GM15510 (cell line): ENCODE results near the gene RITA1.

Experiments used
- POLR2A ChIP-seq: IDR thresholded peaks from 3 replicates; pipeline ENCODE4 v1.6.1; 2011; ENCODE audit warnings: borderline replicate concordance; ENCODE audit not compliant: insufficient read length; ENCODE audit errors: extremely low read depth

Gene RITA1

DNA sequence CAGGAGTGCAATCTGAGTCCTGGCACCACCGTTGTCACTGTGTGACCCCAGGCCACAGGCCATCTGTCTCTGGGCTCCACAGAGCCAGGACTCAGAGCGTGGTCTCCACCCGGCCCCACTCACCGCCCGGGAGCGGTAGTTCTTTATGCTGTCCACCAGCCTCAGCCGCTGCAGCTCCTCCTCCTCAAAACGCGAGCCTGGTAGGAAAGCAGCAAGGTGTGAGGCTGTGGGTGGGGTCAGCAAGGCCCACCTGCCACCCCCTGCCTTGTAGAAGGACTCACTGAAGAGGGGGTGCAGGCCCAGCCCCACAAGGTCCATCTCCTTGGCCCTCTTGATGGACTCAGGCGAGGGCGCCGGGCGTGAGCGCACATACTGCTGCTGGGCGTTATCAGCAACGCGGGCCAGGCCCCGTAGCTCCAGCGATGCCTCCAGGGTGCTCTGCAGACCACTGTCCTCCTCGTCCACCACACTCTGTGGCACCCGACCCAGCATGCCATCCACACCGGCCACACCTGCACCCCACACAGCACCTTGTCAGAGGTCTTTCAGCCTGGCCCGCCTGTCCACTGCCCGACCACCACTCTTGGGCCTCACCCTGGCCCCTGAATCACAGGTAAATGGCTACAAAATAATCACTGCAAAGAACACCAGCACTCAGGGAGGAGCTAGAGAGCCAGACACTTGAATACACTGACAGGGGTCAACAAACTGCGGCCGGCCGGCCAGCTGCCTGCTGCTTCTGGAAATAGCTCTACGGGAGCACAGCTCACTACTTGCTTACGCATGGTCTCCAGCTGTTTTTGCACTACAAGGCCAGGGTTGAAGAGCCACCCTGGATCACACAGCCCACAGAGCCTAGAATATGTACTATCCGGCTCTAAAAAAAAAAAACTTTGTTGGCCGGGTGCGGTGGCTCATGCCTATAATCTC is 19.7 kb upstream of the RITA1 start:
- no peak for TF ChIP-seq POLR2A

DNA sequence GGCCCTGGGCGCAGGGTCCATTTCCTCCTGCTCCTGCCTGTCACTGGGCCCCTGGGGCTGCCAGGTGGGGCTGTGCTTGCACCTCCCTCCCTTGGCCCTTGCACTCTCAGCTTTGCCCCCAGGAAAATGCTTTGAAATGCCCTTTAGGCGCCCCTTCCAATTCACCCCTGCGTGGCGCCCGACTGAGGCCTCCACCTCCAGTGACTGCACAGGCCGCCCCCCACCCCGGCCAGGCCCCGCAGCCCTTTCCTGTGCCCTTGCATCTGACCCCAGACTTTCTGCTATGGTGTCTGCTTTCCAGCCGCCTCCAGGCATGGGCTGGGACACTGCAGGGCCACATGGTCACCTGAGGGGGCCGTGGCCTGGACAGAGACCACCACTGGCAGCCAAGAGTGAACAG is 17.7 kb upstream of the RITA1 start:
- no peak for TF ChIP-seq POLR2A

DNA sequence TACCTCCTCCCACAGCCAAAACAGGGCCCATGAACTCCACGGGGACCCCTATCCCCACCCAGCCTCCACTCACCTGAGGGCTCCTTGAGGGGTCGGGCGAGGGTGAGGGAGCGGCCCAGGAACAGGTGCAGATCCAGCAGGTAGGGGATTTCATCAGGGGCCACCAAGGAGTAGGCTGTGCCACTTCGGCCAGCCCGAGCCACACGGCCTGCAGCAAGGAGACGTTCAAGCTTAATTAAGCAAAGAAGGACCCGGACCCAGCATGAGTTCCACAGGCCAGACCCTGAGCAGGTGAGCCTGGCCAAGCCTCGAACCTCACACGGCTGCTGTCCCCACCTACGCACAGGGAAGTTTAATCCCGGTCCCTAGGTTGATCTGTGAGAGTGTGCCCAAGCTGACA is 15.8 kb upstream of the RITA1 start:
- TF ChIP-seq POLR2A: no peak

DNA sequence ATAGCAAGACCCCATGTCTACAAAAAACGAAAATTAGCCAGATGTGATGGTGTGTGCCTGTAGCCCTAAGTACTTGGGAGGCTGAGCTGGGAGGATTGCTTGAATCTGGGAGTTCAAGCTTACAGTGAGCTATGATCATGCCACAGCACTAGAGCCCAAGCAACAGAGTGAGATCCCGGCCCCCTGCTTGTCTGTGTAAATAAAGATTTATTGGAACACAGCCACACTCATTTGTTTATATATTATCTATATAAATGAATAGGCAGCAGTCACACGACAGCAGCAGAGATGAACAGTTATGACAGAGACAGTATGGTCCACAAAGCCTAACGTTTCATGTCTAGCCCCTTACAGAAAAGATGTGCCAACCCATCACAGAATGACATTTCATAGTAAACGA is 15.1 kb upstream of the RITA1 start:
- no peak for TF ChIP-seq POLR2A

DNA sequence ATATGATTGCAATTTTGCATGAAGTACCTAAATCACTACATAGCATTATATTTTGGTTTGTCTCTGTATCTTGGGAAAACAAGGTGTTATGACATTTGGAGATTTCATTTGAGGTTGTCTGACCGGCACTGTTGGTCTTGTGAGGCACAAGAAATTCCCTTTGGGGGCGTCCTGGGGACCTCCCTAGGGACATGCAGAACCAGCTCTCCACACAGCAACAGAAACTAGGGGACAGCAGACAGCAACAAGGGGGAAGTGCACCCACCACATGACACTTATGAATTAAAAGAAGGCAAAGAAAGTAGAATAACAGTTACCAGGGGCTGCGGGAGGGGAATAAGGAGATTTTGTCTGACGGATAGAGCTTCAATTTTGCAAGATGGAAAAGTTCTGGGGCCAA is 14.6 kb upstream of the RITA1 start:
- TF ChIP-seq POLR2A: no peak

DNA sequence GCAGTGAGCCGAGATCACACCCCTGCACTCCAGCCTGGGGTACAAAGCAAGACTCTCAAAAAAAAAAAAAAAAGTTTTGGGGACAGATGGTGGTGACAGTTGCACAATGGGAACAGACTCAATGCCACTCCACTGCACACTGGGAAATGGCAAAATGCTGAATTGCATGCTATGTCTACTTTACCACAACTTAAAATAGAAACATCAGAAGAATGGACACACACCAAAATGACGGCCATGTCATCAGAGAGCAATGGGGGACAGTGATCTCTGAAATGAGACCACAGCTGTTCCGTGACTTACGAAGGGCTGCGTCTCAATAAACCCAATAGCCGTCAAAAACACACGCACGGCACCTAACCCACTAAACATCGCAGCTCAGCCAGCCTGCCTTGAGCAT is 14.0 kb upstream of the RITA1 start:
- no peak for TF ChIP-seq POLR2A

DNA sequence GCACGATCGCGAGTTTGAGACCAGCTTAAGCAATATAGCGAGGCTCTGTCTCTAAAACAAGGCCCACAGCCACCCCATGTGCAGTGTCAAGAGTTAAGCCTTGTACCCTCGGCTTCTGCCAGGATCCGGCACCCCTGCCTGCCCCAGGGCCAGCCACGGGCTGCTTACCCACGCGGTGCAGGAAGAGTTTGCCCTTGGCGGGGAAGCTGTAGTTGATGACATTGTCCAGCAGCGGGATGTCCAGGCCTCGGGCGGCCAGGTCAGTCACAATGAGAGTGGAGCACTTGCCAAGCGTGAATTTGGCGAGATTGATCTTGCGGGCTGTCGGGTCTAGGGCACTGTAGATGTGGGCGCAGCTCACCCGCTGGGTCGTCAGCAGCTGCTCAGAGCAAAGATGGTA is 13.3 kb upstream of the RITA1 start:
- TF ChIP-seq POLR2A: no peak

DNA sequence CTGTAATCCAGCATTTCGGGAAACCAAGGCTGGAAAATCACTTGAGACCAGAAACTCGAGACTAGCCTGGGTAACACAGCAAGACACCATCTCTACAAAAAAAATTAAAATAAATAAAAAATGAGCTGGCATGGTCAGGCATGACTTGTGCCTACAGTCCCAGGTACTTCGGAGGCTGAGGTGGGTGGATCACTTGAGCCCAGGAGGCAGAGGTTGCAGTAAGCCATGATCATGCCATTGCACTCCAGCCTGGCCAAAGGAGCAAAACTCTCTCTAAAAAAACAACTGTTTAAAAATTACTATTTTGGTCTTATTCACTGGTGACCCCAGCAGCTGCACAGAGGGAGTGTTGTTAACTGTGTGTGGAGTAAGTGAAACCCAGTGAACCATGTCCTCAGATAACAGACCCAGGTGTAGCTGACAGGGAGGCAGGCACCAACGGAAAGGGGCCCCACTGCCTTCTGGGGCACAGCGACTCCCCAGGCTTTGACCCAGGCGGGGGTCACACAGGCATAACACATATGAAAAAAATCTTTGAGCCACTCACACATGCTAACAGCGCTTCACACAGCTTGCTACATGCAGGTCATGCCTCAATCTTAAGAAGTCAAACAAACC is 12.3 kb upstream of the RITA1 start:
- no peak for TF ChIP-seq POLR2A

DNA sequence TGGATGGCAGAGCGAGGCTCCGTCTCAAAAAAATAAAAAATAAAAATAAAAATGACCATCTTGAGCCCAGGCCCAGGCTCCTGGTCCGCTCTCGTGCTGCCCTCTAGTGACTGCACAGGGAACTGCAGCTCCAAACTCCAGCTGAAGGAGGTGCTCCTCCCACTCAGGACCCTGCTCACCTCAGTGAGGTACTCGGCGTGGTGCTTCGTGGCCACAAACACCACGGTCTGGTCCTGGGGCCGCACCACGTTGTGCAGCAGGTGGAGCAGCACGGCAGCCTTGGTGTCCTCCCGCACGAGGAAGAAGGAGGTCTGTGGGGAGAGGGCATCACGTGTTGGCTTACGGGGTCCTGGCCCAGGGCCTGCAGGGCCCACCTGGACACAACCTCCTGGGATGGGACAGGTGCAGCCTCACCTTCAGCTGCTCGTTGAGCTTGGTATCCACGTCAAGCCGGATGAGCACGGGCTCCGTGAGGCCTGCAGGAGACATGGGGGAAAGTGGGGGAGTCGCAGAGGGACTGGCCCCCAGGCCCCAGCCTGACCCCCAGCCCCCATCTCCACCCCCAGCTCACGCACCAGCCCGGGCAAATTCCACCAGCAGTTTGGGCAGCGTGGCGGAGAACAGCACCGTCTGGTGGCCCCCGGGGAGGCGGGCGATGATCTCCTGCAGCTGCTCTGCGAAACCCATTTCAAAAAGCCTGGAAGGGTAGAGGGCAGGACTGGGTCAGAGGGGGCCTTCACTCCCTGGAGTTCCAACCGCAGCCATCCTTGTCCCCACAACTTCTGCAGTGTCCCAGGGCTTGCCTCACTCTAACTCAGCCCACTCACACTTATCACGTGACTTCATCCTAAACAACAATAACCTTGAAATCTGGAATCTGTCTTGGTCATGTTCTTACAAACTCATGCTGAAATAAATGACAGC is 10.8 kb upstream of the RITA1 start:
- no peak for TF ChIP-seq POLR2A

DNA sequence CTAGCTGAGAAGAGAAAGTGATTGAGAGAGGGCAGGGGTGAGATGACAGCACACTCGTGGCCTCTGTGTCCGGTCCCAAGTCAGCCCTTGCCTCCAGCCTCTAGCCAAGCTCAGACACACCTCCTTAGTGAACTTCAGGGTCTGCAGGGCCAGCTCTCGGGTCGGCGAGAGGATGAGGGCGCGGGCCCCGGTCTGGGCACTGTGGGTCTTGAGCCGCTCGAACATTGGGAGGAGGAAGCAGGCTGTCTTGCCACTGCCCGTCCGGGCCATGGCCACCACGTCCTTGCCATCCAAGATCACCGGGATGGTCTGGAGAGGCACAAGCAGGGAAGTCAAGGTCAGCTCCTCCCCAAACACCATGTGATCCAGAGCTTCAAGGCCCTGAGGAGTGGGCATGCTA is 6.5 kb upstream of the RITA1 start:
- no peak for TF ChIP-seq POLR2A

DNA sequence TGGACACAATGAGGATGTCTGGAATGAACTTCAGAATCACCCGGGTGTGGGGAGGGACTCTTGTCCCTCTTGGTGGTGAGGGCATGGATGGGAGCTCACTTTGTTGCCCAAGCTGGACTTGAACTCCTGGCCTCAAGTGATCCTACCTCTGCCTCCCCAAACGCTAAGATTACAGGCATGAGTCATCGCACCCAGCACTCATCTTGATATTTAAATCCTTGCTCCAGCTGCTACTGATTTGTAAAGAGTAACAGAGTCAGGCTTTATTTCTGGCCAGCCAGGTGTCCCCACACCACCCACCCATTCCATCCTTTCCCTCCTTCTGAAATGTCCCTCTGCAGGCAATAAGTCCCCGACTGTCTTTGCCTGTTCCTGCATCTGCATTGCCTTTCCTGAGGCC is 5.2 kb upstream of the RITA1 start:
- no peak for TF ChIP-seq POLR2A

DNA sequence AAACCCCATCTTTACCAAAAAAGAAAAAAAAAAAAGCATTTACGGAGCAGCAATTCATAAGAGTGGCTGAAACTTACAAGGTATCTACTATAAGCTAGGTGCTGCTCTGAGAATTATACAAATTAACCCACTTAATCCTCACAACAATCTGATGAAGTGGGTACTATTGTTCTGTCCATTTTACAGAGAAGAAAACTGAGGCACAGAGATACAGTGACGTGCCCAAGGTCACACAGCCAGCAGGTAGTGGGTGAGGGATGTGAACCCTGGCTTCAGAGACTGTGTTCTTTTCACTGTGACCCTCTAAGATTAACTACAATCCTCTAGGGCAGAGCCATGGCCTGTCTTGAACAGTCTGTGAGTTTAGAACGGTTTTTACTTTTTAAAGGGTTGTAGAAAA is 3.5 kb upstream of the RITA1 start:
- TF ChIP-seq POLR2A: no peak

DNA sequence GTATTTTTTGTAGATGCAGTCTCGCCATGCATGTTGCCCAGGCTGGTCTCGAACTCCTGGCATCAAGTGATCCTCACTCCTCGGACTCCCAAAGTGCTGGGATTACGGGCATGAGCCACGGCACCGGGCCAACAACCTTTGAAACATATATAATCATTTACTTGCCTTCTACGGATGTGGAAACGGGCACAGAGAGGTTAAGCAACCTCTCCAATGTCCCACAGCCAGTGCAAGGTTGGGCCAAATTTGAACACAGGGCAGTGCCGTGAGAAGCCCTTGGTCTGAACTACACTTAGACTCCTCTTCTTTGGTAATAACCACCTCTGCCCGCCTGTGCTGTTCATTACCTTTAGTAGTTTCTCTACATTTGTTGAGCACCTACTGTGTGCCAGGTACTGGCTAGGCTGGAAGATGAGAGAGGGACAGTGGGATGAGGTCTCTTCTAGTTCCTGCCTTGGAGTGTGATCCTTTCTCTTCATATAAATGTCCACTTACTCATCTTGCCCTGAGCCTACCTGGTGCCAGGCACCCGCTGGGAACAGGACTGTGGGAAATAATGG is 2.4 kb upstream of the RITA1 start:
- TF ChIP-seq POLR2A: no peak

DNA sequence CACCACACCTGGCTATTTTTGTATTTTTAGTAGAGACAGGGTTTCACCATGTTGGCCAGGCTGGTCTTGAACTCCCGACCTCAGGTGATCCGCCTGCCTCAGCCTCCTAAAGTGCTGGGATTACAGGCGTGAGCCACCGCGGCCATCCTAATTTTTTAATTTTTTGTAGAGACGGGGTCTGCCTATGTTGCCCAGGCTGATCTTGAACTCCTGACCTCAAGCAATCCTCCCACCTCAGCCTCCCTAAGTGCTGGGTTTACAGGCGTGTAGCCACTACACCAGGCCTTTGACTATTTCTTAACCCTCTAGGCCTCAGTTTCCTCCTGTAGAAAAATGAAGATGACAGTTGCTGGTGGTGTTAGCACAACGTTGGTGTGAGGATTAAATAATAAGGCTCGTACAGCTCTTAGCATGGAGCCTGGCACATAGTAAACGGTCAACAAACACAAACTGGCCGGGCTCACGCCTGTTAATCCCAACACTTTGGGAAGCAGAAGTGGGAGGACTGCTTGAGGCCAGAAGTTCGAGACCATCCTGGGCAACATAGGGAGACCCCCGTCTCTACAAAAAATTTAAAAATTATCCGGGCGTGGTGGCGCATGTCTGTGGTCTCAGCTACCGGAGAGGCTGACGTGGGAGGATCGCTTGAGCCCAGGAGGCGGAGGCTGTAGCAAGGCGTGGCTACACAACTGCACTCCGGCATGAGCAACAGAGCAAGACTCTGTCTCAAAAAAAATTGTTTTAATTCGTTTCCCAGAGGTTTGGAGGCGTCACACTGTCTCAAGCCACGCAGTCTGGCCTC is 1.2 kb upstream of the RITA1 start:
- no peak for TF ChIP-seq POLR2A
